GM12892 (cell line): Measurements from ENCODE around the gene ATRN.

ENCODE experiments used
- POLR2A ChIP-seq: IDR thresholded peaks from 2 replicates; pipeline ENCODE4 v1.6.1; 2011; ENCODE audit warnings: low read depth, low read length, control low read depth
- POLR2AphosphoS5 ChIP-seq: IDR thresholded peaks from 2 replicates; pipeline ENCODE4 v1.6.1; 2011; ENCODE audit warnings: low read depth, low read length, control low read depth
- TAF1 ChIP-seq: IDR thresholded peaks from 2 replicates; pipeline ENCODE4 v1.6.1; 2011; ENCODE audit warnings: low read depth, mild to moderate bottlenecking, control low read depth, low read length, borderline replicate concordance

- TF ChIP-seq TAF1: no peak
- no peak for TF ChIP-seq POLR2AphosphoS5
- no peak for TF ChIP-seq POLR2A
These were observed 202.6 kb downstream of the ATRN start for GRCh38 chr20:3673221-3674070.
